Hematopoietic multipotent progenitor cell treated with erythropoietin and hydrocortisone succinate and interleukin-3 and kit ligand, for 17 days (in vitro differentiated cells): ENCODE results near the gene DUSP28.

Experiments used
- DNase-seq: peaks from one replicate; pipeline ENCODE4 v3.0.0-alpha.2; 2015; ENCODE audit warnings: low spot score

The DUSP28 gene

DNA sequence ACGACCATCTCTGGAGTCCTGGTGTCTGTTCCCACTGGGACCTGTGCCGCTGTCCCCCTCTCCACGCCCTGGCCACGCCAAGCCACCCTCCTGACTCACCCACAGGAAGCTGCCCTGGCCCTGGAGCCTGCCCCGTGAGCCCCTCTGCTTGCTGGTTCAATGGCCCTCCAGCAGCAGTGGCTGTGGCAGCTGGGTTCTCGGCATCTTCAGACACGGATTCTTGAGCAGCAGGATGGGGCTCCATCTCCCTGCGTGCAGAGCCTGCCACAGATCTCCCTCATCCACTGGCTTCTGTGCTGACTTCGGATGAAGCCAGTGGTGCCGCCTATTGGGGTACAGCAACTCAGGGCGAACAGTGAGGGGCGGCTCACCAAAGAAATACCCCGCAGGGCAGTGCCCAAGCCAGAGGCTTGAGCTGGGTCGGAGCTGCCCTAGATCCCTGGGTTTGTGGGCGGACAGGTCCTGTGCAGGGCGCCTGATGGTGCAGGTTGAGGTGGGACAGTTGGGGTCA, 40.3 kb downstream of the DUSP28 start:
- DNase-seq = no peak

DNA sequence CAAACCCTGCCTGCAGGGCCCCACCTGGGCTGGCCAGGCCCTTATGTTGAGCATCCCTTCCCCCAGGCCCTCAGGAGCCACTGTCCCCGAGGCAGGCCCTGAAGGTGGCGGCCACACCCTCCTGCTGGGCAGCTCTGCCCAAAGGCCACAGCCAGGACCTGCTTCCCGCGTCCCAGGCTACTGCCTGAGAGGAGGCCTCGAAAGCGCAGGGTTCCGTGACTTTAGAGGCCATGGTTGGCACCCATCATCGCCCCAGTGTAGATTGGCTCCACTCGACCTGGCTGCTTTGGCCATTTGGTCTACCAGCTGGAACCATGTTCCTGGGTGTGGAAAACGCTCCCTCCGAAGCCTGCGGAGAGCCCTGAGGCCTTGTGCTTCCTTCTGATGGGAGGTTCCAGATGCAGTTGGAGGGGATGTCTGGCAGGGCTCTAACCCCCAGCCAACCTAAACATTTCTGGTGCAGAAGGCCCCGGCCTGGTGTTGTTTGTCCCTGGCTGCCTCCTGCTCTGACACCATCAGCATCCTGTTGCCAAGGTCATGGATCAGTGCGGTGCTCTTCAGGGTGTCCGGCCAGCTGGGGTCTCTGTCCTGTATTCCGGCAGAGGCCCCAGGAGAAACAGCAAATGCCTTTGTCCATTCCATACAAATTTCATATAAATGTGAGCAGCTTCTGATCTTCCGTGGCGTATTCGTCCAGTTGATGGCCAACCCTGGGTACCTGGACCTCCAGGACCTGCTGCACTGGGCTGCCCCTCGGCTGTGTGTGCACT, 41.1 kb downstream of the DUSP28 start:
- no peak for DNase-seq

DNA sequence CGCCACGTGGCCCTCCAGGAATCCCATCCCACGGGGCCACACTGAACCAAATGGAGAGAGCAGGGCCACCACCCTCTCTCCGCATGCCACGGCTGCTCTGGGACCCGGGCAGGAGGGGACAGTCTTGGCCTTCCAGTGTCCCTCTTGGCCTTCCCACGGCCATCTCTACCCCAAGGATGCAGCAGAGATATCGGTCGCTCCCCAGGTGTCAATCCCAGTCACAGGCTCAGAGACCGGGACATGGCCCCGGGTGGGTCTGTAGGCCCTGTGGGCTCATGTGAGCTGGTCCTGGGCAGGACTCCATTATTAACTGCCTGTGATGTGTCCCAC, 41.6 kb downstream of the DUSP28 start:
- DNase-seq = no peak

DNA sequence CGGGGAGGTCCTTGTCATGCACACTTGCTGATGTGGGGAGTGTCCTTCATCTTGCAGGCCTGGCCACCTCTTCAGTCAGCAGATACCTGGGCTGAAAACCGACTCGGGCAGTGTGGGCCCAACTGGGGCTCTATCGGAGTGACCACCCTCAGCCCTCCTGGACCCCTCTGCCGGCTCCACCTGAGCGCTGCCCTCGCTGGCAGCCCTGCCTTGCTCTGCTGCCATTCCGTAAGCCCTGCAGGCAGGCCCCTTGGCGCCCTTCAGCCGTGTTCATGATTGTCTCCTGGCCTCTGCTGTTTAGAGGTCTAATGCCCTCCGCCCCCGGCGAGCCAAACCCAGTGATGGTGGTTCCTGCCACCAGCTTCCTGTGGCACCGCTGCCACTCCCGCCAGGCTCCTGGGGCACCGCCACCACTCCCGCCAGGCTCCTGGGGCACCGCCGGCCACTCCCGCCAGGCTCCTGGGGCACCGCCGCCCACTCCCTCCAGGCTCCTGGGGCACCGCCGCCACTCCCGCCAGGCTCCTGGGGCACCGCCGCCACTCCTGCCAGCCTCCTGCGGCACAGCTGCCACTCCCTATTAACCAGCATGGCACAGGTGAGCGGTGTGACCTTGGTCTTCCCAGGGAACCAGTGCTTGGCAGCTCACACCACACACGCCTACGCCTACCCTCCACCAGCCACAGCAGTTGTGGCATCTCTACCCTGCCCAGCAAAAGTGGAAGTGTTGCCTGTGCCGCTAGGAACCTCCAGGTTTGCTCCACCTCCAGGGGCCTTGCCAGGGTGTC, 42.3 kb downstream of the DUSP28 start:
- no peak for DNase-seq

DNA sequence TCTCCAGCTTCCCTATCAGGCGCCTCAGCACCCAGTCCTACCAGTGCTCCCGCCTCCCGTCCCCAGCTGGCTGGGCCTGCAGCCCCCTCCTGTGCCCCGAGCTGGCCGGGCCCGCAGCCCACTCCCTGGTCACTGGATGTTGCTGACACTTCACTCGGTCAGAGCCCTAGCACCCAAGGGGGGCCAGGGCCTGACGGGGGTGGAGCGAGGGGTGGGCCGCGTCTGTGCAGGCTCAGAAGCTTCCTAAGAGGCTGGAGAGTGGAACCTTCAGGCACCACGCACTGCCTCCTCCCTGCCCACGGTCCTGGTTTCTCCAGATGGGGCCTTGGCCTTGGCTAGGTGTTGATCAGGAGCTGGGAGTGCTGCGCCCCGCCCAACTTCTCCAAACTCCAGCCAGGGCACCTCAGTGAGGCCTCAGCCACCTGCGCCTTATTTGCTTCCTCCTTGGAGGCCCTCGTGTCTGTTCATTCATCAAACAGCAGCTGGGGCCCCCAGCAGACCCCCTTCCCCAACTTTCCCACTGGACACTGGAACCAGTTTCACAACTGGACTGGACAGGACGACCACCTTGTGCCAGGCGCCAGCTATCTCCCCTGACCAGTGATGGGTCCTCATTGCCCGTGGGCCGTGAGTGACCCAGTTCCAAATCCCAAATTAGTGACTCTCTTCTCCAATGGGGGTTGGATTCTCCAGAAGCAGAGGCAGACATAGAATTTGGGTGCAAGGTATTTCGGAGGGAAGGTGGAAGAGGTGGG, 43.1 kb downstream of the DUSP28 start:
- no peak for DNase-seq

DNA sequence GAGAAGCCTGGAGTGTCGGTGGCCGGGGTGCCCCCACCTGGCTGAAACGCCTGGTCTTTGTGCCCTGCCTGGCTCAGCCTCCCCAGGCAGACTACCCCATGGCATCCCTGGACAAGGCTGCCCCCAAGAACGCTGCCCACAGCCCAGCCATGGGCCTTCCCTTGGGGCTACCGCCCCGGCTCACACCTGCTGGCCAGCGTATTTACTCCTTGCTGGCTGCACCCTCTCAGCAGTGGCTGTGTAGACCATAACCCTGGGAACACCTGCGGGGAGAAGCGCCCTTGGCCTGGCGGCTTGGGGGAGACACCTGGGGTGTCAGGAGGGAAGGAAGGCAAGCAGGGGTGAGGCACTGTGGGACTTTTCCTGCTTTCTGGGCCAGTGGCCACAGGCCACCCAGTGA, 43.7 kb downstream of the DUSP28 start:
- no peak for DNase-seq

DNA sequence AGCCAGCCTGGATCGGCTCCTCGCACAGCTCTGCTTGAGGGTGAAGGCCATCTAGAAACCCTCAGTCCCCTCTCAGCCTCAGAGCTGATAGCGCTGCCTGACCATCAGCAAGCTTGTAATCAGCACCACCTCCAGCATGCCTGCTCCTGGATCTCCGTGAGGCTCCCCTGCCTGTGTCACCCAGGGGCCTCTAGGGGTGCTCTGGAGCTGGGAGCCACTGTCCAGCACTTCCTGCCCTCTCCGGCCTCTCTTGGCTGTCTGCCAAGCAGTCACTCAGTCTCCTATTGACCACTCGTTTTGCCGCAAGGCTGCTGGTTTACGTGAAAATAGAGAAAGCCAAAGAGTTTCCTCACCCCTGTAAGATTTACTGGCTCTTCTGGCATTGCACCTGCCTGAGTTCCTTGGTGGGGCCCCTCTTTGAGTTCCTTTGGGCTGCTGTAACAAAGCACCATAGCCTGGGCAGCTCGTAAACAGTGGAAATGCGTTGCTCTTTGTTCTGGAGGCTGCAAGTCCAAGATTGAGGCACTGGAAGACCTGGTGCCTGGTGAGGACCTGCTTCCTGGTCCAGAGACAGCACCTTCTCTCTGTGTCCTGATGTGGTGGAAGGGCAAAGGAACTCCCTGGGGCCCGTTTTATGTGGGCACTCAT, 44.3 kb downstream of the DUSP28 start:
- peak; percentile 19 for DNase-seq

DNA sequence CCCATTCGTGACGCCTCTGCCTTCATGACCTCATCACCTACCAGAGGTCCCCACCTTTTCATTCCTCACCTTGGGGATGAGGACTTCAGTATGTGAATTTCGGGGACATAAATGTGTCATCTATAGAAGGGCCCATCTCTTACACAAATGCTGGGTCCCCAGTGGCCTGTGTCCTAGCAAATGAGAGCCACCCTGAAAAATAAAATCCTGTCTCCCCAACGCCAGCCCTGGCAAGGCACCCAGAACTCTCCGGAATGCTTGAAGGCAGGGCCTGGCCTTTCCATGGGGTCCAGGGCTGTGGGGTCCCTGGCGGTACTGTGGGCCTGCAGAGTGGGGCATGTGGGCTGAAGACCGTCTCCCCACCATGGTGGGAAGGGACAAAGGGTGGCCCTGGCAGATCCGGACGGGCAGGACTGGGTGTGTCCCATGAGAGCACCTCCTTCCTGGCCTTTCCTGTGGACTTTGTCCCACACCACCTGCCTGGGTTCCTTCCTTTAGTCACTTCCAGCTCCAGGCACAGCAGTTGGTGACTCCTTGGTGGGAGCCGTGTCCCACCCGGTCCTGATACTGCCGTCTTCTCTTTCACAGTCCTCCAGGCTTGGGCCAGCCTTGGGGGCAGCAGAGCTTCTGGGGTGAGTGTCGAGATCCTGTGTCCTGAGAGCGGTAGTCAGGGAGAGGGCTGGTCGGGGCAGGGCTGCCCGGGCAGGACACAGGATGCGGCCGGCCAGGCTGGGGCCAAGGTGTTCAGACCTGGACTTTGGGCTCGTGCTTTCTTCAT, 45.0 kb downstream of the DUSP28 start:
- no peak for DNase-seq

DNA sequence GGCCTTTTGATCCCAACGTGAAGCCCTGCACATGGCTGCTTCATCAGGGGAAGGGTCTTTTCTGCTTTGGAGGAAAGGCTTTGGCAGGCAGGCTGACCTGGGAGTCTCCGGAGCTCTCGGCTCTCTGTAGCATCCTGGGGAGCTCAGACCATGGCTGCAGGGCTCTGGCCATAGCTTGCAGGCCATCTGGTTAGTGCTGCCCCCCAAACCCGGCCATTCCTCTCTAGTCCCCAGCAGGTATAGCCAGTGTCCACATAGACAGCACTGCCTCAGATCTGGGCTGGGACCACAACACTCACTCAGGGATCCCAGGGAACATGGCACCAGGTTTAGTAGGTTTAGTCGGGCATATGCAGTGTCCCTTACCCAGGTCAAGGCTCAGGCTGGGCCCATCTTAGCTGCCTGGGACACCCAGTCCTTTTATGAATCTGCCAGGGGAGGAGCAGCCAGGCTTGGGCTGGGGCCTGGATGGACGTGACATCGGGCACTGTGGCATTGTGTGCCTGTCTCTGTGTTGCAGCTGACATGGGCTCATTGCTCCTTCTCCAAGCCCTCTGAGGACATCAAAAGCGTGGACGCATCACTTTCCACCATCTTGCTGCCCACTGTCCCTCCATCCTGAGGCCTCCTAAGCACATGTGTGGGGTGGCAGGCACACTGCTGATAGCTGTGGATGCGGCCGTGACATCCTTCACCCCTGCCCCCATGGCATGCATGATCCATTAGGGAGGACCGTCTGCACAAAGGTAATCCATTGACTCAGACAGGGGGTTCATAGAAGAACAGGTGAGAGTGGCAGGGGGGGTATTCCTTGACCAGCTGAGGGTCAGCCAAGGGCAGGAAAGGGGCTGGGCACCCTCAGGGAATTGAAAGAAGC, 45.9 kb downstream of the DUSP28 start:
- DNase-seq = no peak

DNA sequence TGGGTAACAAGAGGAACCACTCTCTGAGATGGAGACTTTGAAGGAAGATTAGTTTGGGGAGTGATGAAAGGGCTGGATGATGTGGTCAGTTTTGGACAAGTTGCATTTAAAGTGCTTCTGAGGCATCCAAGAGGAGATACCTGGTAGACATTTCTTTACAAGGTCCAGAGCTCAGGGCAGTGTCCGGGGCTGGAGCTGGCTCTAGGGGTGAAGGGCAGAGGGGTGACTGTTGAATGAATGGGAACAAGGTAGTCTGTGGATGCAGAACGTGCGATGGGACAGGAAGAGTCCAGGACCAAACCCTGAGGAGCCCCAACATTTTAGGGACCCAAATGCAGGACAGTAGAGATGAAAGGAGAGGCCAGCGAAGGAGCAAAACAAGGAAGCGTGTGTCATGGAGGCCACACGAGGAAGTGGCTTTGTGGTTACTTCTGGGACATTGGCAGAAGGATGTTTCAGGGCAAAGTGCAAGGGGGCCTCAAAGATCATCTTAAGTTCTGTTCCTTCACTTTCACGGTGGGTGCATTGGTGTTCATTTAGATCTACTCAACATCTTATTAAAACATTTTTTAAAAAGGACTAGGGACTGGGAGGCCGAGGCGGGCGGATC, 51.5 kb downstream of the DUSP28 start:
- DNase-seq = no peak
